Esophagus squamous epithelium (tissue), 5 donors: Measurements from ENCODE around the gene IGDCC3. TPM values are rescaled to one million over a fixed set of nuclear protein-coding genes. Genes with fewer than 3 reads are reported as not detected.
"Not testable (repeated sequence)": the region's sequence is repeated elsewhere in the genome, so short reads cannot be mapped to it uniquely, and the experiment has no call there.

Source experiments
- DNase-seq: peaks from one replicate; lab custom pipeline; 2025; lab: John Stamatoyannopoulos, UW
- H3K27ac ChIP-seq, 4 donors: fragments of 200-600 bp; sonication (generic); one replicate each; pipeline ENCODE4 v1.5.1; 2016 to 2019; ENCODE audit warnings: mild to moderate bottlenecking in 1 of 4
- H3K27me3 ChIP-seq, 4 donors: fragments of 200-600 bp; sonication (generic); 1 replicate in 3 of 4; 2 replicates in 1 of 4; pipeline versions ENCODE4 v1.5.1 to v1.6.0; 2017 to 2021; ENCODE audit warnings: antibody characterized with exemption in 1 of 4
- H3K36me3 ChIP-seq, 3 donors: fragments of 200-600 bp; sonication (generic); one replicate each; pipeline ENCODE4 v1.5.1; 2016 to 2019
- H3K4me1 ChIP-seq, 3 donors: fragments of 200-600 bp; sonication (generic); one replicate each; pipeline ENCODE4 v1.5.1; 2017 to 2019
- H3K4me3 ChIP-seq, 4 donors: fragments of 200-600 bp; sonication (generic); 1 replicate in 3 of 4; 2 replicates in 1 of 4; pipeline ENCODE4 v1.5.1; 2016 to 2019; ENCODE audit warnings: mild to moderate bottlenecking in 2 of 4, moderate library complexity in 1 of 4
- H3K9me3 ChIP-seq, 3 donors: fragments of 200-600 bp; sonication (generic); one replicate each; pipeline ENCODE4 v1.5.1; 2016 to 2019
- CTCF ChIP-seq, 6 experiments: fragments of 450-650 bp in 4 of 6; fragments of 200-600 bp in 2 of 6; sonication (generic) in 2 of 6; IDR thresholded peaks; one replicate each; pipeline ENCODE4 v1.5.1; 2016 to 2019; ENCODE audit warnings: antibody characterized with exemption in 6 of 6, mild to moderate bottlenecking in 4 of 6, moderate library complexity in 4 of 6
- POLR2A ChIP-seq, 4 donors: fragments of 450-650 bp; IDR thresholded peaks; one replicate each; pipeline ENCODE4 v1.6.1; 2017; ENCODE audit warnings: antibody characterized with exemption in 4 of 4, mild to moderate bottlenecking in 4 of 4, moderate library complexity in 3 of 4
- WGBS, 2 donors: methylation state at CpG; one replicate each; pipeline ENCODE4 v1.1.5; 2018; 5-methylcytosine and 5-hydroxymethylcytosine counted together
- intact Hi-C: fragments of 100-400 bp; cut with DNase I; formaldehyde crosslinking; loops from one replicate; pipeline ENCODE4 v1.15.0; 2022
- total RNA-seq, 4 donors: library from RNA; depleted of rRNA; stranded (reverse); fragments of >200 nt; gene quantifications; one replicate each; pipeline ENCODE4 v1.1.0, GENCODE V29; 2016
- donor health status: DM: yes; HTN: yes; CAD: no.

Gene IGDCC3
- total RNA-seq, 4 donors from 2014 or later, result not detected

DNA sequence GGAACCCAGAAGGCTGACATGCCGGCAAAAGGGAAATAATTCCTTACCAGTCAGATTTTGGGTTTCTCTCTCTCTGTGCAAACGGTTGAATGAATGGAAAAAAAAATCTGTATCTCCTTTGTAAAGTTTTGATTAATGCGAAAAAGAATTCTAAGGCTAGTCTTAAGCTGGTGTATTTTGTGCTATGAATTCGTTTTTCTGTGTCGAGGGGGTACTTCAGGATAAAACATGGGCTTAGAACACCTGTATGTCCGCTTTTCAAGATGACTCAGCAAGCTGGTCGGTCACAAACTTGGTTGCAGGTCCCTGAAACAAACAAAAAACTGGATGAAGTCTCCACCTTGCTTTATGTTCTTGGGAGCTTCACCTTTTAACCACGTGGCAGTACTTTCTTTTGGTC is 28.5 kb downstream of the IGDCC3 start:
- TF ChIP-seq CTCF (IDR thresholded peaks at IDR 0.05), result no peak
- no peak for TF ChIP-seq POLR2A (IDR thresholded peaks at IDR 0.05)
- no peak overlapping the region for H3K4me3 ChIP-seq
- no peak for DNase-seq
- H3K36me3 ChIP-seq, result no peaks in the 10 kb centered on the region
- intact Hi-C loops, result no loop called here
- H3K4me1 ChIP-seq, result no peaks in the 10 kb centered on the region
- H3K27me3 ChIP-seq, result peaks cover 0 to 13% (median 0%) of the 10 kb centered on the region in 4 donors
- H3K9me3 ChIP-seq, result peaks cover 0 to 5% (median 0%) of the 10 kb centered on the region in 3 donors
- no peak overlapping the region for H3K27ac ChIP-seq
- 44 to 68% methylated on average over 8 of the region's 8 CpGs for WGBS, 2 donors

DNA sequence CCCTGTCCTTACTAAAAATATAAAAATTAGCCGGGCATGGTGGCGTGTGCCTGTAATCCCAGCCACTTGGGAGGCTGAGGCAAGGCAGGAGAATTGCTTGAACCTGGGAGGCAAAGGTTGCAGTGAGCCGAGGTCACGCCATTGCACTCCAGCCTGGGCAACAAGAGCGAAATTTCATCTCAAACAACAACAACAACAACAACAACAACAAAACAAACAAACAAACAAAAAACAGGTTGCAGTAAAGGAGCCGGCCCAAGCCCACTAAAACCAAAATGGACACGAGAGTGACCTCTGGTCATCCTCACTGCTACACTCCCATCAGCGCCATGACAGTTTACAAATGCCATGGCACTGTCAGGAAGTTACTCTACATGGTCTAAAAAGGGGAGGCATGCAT is 30.0 kb downstream of the IGDCC3 start:
- H3K27ac ChIP-seq, H3K9me3 ChIP-seq, DNase-seq, H3K36me3 ChIP-seq, intact Hi-C loops, H3K27me3 ChIP-seq, H3K4me3 ChIP-seq, H3K4me1 ChIP-seq: not testable (repeated sequence)
- WGBS, 2 donors, result 85 to 92% methylated on average over 8 of the region's 8 CpGs

DNA sequence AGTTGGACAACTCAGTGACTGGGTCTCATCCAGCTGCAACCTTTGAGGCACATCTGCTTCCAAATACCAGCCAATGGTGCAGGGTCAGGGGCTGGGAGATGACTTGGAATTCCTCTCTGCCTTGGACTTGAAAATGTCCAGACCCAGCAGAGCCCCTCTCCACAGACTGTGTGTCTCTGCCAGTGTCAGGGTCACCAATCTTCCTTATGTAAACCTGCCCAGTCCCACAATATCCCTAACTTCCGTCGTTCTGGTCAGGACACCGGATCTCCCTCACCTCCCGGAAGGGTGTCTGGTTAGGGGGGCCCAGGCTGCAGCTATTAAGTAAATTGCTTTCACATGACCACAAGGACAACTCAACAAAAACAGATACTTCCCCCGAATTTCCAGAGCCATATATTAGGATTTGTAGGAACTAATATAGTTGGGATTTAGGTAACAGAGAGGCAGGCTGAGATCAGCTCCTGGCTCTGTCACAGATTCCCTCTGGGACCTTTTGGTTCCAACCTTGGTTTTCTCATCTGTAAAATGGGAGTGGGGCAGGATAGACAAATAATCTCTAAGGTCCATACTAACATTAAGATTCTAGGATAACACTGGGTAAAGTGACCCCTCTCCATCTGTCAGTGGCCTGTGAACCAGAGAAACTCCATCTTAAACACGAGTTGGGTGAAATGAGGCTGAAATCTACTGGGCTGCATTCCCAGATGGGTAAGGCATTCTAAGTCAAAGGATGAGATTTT is 30.8 kb downstream of the IGDCC3 start:
- Histone ChIP-seq H3K36me3 (no peaks in the 10 kb centered on the region), H3K27me3 (no peaks in the 10 kb centered on the region), H3K27ac (no peak overlapping the region), H3K4me1 (no peaks in the 10 kb centered on the region), H3K9me3 (peaks cover 0 to under 1% (median 0%) of the 10 kb centered on the region in 3 donors), H3K4me3 (no peak overlapping the region)
- WGBS, 2 donors, result 77 to 78% methylated on average over 6 of the region's 6 CpGs
- TF ChIP-seq POLR2A (IDR thresholded peaks at IDR 0.05) (no peak), CTCF (IDR thresholded peaks at IDR 0.05) (no peak)
- no peak for DNase-seq
- intact Hi-C loops, result no loop called here

- intact Hi-C loops, result no loop called here
- H3K27me3 ChIP-seq, result peaks cover 0 to 3% (median 1%) of the 10 kb centered on the region in 4 donors
- 39 to 54% methylated on average over 2 of the region's 2 CpGs for WGBS, 2 donors
- no peak overlapping the region for H3K4me3 ChIP-seq
- H3K9me3 ChIP-seq, result no peaks in the 10 kb centered on the region
- DNase-seq, result no peak
- TF ChIP-seq POLR2A (IDR thresholded peaks at IDR 0.05), result no peak
- TF ChIP-seq CTCF (IDR thresholded peaks at IDR 0.05), result no peak
- no peak overlapping the region for H3K27ac ChIP-seq
- H3K36me3 ChIP-seq, result no peaks in the 10 kb centered on the region
- H3K4me1 ChIP-seq, result no peaks in the 10 kb centered on the region
Observed at GRCh38 chr15:65344914-65345275, 32.9 kb downstream of the IGDCC3 start.

- Histone ChIP-seq H3K36me3 (no peaks in the 10 kb centered on the region), H3K4me1 (no peaks in the 10 kb centered on the region), H3K27ac (no peak overlapping the region), H3K9me3 (no peaks in the 10 kb centered on the region), H3K27me3 (peaks cover 0 to 7% (median 1%) of the 10 kb centered on the region in 4 donors), H3K4me3 (no peak overlapping the region)
- TF ChIP-seq CTCF (IDR thresholded peaks at IDR 0.05) (no peak), POLR2A (IDR thresholded peaks at IDR 0.05) (no peak)
- 73 to 80% methylated on average over 2 to 7 of the region's 8 CpGs for WGBS, 2 donors
- no peak for DNase-seq
- intact Hi-C loops, result no loop called here
Observed at GRCh38 chr15:65344214-65344913, 33.4 kb downstream of the IGDCC3 start.
